Activated B cell treated with CpG ODN at 0.5 μM for 24 hours (primary cell): ENCODE measurements around the gene SLC2A8. TPM values are rescaled to one million over a fixed set of nuclear protein-coding genes. Genes with fewer than 3 reads are reported as not detected.

ENCODE experiments used
- ATAC-seq: fragments of 200-7000 bp; cut with Tn5 transposase; one replicate; pipeline ENCODE4 v1.10.0; 2021; ENCODE audit warnings: low read depth, mild to moderate bottlenecking, moderate library complexity
- CTCF ChIA-PET: fragments of 350-600 bp; sonication (Branson Sonifier 250); formaldehyde crosslinking; loops from one replicate; lab custom pipeline; 2021; ENCODE audit warnings: antibody characterized with exemption; lab: Charles Lee
- POLR2A ChIA-PET: fragments of 350-600 bp; sonication (Branson Sonifier 250); formaldehyde crosslinking; loops from one replicate; lab custom pipeline; 2021; ENCODE audit warnings: antibody characterized with exemption; lab: Charles Lee
- DNase-seq: peaks from one replicate; pipeline ENCODE4 v3.0.0; 2022
- H3K27ac Mint-ChIP-seq: one replicate; pipeline ENCODE4 v1.8.0; 2020; ENCODE audit warnings: mixed read lengths
- H3K27me3 Mint-ChIP-seq: one replicate; pipeline ENCODE4 v1.8.0; 2021; ENCODE audit warnings: mixed read lengths
- H3K36me3 Mint-ChIP-seq: one replicate; pipeline ENCODE4 v1.8.0; 2021; ENCODE audit warnings: low read depth, mixed read lengths
- H3K4me1 Mint-ChIP-seq: one replicate; pipeline ENCODE4 v1.8.0; 2021; ENCODE audit warnings: mixed read lengths
- H3K4me3 Mint-ChIP-seq: one replicate; pipeline ENCODE4 v1.8.0; 2020; ENCODE audit warnings: mild to moderate bottlenecking, mixed read lengths
- H3K9me3 Mint-ChIP-seq: one replicate; pipeline ENCODE4 v1.8.0; 2020; ENCODE audit warnings: mixed read lengths
- intact Hi-C: fragments of 100-400 bp; cut with micrococcal nuclease; formaldehyde crosslinking; loops from one replicate; pipeline ENCODE4 v1.15.1; 2024
- total RNA-seq: library from RNA; stranded (reverse); gene quantifications from 2 replicates; pipeline ENCODE4 v1.2.3, GENCODE V29; 2022
- TF ChIP-seq, protein P1 (sequence below): fragments of 200-600 bp; IDR thresholded peaks from one replicate; pipeline ENCODE4 v1.8.0; 2022; ENCODE audit warnings: antibody characterized with exemption, mild to moderate bottlenecking

Gene SLC2A8
- total RNA-seq, 1 donor from 2014 or later, result 17.1 TPM

DNA sequence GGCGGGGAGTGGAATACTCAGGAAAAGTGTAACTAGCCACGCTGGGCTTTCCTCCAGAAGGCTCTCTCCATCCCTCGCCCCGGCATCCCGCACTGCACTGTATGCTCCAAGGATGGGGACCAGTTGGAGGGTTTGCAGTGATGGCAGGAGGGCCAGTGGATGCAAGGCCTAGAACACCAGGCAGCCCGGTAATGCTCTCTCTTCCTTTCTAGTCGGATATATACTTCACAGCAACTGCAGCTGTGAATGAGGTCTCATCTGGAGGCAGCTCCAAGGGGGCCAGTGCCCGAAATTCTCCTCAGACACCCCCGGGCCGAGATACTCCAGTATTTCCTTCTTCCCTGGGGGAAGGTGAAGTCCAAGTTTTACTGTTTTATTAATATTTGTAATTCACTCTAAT, 10.0 kb upstream of the SLC2A8 start:
- ChIA-PET POLR2A (no interaction called here), CTCF (no interaction called here)
- TF ChIP-seq, protein P1, sequence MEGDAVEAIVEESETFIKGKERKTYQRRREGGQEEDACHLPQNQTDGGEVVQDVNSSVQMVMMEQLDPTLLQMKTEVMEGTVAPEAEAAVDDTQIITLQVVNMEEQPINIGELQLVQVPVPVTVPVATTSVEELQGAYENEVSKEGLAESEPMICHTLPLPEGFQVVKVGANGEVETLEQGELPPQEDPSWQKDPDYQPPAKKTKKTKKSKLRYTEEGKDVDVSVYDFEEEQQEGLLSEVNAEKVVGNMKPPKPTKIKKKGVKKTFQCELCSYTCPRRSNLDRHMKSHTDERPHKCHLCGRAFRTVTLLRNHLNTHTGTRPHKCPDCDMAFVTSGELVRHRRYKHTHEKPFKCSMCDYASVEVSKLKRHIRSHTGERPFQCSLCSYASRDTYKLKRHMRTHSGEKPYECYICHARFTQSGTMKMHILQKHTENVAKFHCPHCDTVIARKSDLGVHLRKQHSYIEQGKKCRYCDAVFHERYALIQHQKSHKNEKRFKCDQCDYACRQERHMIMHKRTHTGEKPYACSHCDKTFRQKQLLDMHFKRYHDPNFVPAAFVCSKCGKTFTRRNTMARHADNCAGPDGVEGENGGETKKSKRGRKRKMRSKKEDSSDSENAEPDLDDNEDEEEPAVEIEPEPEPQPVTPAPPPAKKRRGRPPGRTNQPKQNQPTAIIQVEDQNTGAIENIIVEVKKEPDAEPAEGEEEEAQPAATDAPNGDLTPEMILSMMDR, result no peak
- intact Hi-C loops, result no loop called here
- no peak overlapping the region for H3K4me3 Mint-ChIP-seq
- no peak for DNase-seq
- no peaks in the 10 kb centered on the region for H3K9me3 Mint-ChIP-seq
- H3K4me1 Mint-ChIP-seq, result peaks cover 9% of the 10 kb centered on the region
- H3K27me3 Mint-ChIP-seq, result peaks cover 10% of the 10 kb centered on the region
- H3K27ac Mint-ChIP-seq, result no peak overlapping the region
- no peaks in the 10 kb centered on the region for H3K36me3 Mint-ChIP-seq
- ATAC-seq, result no peak

DNA sequence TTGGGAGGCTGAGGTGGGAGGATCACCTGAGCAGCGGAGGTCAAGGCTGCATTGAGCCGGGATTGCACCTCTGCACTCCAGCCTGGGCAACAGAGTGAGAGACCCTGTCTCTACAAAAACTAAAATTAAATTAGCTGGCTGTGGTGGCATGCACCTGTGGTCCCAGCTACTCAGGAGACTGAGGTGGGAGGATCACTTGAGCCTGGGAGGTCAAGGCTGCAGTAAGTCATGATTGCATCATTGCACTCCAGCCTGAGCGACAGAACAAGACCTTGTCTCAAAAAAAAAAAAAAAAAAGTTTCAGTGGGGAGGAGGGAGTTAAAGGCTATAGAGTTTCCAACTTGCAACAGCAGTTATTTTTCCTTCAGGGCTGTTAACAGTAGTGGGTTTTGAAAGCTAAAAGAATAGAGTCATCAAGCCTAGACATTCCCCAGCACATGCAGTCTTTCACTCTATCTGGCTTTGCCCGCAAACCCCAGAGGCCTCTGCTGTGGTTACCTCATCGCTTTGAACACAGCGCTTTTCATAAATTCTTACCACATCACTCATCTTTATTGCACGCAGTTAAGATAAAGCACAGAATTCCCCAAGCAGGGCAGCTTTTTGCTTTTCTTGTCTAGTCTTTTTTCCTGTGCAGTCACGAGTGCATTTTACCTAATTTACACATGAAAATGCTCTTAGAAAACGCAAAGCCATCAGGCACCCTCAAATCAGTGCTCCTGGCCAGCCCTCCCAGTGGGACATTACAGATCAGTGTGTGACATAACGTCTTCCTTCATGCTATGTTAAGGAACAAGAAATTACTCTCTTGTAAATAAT, 8.7 kb upstream of the SLC2A8 start:
- TF ChIP-seq, protein P1, result no peak
- intact Hi-C loops, result no loop called here
- ChIA-PET CTCF (no interaction called here), POLR2A (interaction anchor here (1.0 kb wide), 1 partner anchor 8 kb away, joined by 3 read pairs; the partner anchor contains the start of gene SLC2A8)
- Mint-ChIP-seq H3K9me3 (no peaks in the 10 kb centered on the region), H3K4me1 (peaks cover 9% of the 10 kb centered on the region), H3K36me3 (no peaks in the 10 kb centered on the region), H3K27me3 (peaks cover 10% of the 10 kb centered on the region), H3K4me3 (no peak overlapping the region), H3K27ac (no peak overlapping the region)
- peak; percentile 86 for ATAC-seq
- no peak for DNase-seq

DNA sequence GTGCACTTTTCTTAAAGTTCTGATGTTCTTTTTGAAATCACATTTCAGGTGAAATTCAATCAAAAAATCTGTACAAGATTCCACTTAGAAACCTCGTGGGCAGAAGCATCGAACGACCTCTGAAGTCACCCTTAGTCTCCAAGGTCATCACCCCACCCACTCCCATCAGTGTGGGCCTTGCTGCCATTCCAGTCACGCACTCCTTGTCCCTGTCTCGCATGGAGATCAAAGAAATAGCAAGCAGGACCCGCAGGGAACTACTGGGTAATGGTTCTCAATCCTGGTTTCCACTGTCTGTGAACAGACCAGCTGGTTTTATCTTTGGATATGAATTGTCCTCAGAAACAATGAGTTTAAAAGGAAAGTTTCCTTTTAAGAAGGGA, 8.1 kb upstream of the SLC2A8 start:
- ChIA-PET CTCF (no interaction called here), POLR2A (no interaction called here)
- Mint-ChIP-seq H3K36me3 (no peaks in the 10 kb centered on the region), H3K4me1 (peaks cover 9% of the 10 kb centered on the region), H3K27me3 (peaks cover 7% of the 10 kb centered on the region), H3K9me3 (no peaks in the 10 kb centered on the region), H3K27ac (no peak overlapping the region), H3K4me3 (no peak overlapping the region)
- ATAC-seq (no peak), DNase-seq (no peak)
- intact Hi-C loops, result no loop called here
- TF ChIP-seq, protein P1, result no peak

DNA sequence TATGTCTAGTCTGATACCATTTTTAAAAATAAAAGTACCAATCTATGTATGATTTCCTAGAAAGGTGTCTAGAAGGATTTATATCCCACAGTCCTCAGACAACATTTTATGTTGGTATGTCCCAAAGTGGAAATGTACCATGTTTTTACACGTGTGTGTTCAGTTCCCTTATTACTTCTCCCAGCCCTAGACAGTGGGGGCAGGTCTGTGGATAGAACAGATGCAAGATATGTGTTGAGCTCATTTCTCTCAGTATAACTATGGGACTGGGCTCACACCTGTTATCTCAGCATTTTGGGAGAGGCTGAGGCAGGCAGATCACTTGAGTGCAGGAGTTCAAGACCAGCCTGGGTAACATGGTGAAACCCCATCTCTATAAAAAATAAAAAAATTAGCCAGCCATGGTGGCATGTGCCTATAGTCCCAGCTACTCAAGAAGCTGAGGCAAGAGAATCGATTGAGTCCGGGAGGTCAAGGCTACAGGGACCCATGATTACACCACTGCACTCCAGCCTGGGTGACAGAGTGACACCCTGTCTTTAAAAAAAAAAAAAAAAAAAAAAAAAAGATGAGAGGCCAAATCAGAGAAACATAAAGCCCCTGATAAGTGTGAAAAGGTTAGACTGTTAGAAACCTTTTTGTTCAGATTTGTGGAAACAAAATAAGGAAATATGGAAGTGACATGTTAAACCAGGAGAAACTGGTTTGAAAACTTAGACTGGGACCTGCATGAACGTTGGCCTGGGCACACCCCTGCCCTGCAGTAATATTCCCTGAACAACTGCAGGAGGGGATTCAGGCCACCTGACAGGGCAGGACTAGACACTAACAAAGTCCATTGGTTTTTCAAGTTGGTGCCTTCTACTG, 7.4 kb upstream of the SLC2A8 start:
- CTCF ChIA-PET, result no interaction called here
- Mint-ChIP-seq H3K9me3 (no peaks in the 10 kb centered on the region), H3K36me3 (no peaks in the 10 kb centered on the region), H3K4me1 (peaks cover 9% of the 10 kb centered on the region), H3K27ac (no peak overlapping the region), H3K27me3 (peaks cover 6% of the 10 kb centered on the region), H3K4me3 (no peak overlapping the region)
- POLR2A ChIA-PET, result no interaction called here
- TF ChIP-seq, protein P1, result no peak
- DNase-seq (no peak), ATAC-seq (no peak)
- intact Hi-C loops, result no loop called here

DNA sequence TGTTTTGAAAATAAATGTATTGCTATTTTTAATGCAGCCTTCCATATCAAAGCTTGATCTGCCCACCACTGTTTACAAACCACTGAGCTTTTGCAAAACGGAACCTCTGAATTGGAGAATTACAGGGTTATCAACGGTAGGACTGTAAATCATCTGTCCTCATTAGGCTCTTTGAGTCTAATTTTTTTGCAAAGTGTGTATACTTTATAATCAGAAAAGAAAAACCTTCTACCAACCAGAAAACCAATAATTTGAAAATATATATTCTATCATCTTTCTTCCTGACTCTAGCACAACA, 6.8 kb upstream of the SLC2A8 start:
- TF ChIP-seq, protein P1, result no peak
- Mint-ChIP-seq H3K9me3 (no peaks in the 10 kb centered on the region), H3K36me3 (no peaks in the 10 kb centered on the region), H3K4me1 (peaks cover 9% of the 10 kb centered on the region), H3K27ac (no peak overlapping the region), H3K27me3 (peaks cover 5% of the 10 kb centered on the region), H3K4me3 (no peak overlapping the region)
- intact Hi-C loops, result no loop called here
- CTCF ChIA-PET, result no interaction called here
- POLR2A ChIA-PET, result no interaction called here
- no peak for DNase-seq
- no peak for ATAC-seq
